Loucy (cell line): ENCODE data around the gene CNTNAP2.

Experiments used
- H2AFZ ChIP-seq: fragments of 200-600 bp; sonication (generic); 2 replicates; pipeline ENCODE4 v1.6.0; 2016; ENCODE audit warnings: antibody characterized with exemption, mild to moderate bottlenecking, low read length, moderate library complexity
- H3F3A ChIP-seq: fragments of 200-600 bp; 2 replicates; pipeline ENCODE4 v1.6.0; 2016; ENCODE audit warnings: antibody characterized with exemption, low read depth, mild to moderate bottlenecking
- H3K27me3 ChIP-seq: fragments of 200-600 bp; sonication (generic); 2 replicates; pipeline ENCODE4 v1.6.1; 2014; ENCODE audit warnings: low read length, mild to moderate bottlenecking; ENCODE audit not compliant: insufficient read depth, poor library complexity, severe bottlenecking
- H3K36me3 ChIP-seq: fragments of 200-600 bp; sonication (generic); 2 replicates; pipeline ENCODE4 v1.6.1; 2016; ENCODE audit warnings: low read length; ENCODE audit not compliant: insufficient read depth
- H3K4me1 ChIP-seq: fragments of 200-600 bp; sonication (generic); 2 replicates; pipeline ENCODE4 v1.5.1; 2014; ENCODE audit warnings: low read length, mild to moderate bottlenecking; ENCODE audit not compliant: insufficient read depth, poor library complexity, severe bottlenecking
- H3K4me2 ChIP-seq: fragments of 200-600 bp; sonication (generic); 2 replicates; pipeline ENCODE4 v1.6.0; 2014; ENCODE audit warnings: antibody characterized with exemption, low read length, low read depth, mild to moderate bottlenecking; ENCODE audit not compliant: poor library complexity, severe bottlenecking
- H3K4me3 ChIP-seq: fragments of 200-600 bp; sonication (generic); 2 replicates; pipeline ENCODE4 v1.5.1; 2014; ENCODE audit warnings: low read length, mild to moderate bottlenecking, mixed read lengths; ENCODE audit not compliant: poor library complexity, severe bottlenecking
- H3K79me2 ChIP-seq: fragments of 200-600 bp; sonication (generic); 2 replicates; pipeline ENCODE4 v1.6.1; 2014; ENCODE audit warnings: low read length; ENCODE audit not compliant: insufficient read depth
- H3K9ac ChIP-seq: fragments of 200-600 bp; sonication (generic); 2 replicates; pipeline ENCODE4 v1.6.0; 2014; ENCODE audit warnings: mild to moderate bottlenecking, low read depth, low read length, moderate library complexity; ENCODE audit not compliant: poor library complexity, severe bottlenecking
- H3K9me2 ChIP-seq: fragments of 200-600 bp; sonication (generic); replicated peaks from 2 replicates; pipeline ENCODE4 v1.6.1; 2016; ENCODE audit warnings: low read depth, low read length, mixed read lengths
- H3K9me3 ChIP-seq: fragments of 200-600 bp; sonication (generic); 2 replicates; pipeline ENCODE4 v1.6.1; 2014; ENCODE audit warnings: mild to moderate bottlenecking, antibody characterized with exemption, low read length, low read depth; ENCODE audit not compliant: insufficient read depth
- H4K20me1 ChIP-seq: fragments of 200-600 bp; sonication (generic); 2 replicates; pipeline ENCODE4 v1.6.0; 2014; ENCODE audit warnings: antibody characterized with exemption, low read length, mild to moderate bottlenecking; ENCODE audit not compliant: insufficient read depth, poor library complexity, severe bottlenecking
- EZH2phosphoT487 ChIP-seq: fragments of 200-600 bp; IDR thresholded peaks from 2 replicates; pipeline ENCODE4 v1.6.1; 2018; ENCODE audit warnings: antibody characterized with exemption, mild to moderate bottlenecking, moderate library complexity, borderline replicate concordance
- TF ChIP-seq, protein P1 (sequence below): fragments of 200-600 bp; sonication (generic); conservative IDR thresholded peaks from 2 replicates; pipeline ENCODE4 v1.5.1; 2014; ENCODE audit warnings: mild to moderate bottlenecking, antibody characterized with exemption, low read length

The CNTNAP2 gene

DNA sequence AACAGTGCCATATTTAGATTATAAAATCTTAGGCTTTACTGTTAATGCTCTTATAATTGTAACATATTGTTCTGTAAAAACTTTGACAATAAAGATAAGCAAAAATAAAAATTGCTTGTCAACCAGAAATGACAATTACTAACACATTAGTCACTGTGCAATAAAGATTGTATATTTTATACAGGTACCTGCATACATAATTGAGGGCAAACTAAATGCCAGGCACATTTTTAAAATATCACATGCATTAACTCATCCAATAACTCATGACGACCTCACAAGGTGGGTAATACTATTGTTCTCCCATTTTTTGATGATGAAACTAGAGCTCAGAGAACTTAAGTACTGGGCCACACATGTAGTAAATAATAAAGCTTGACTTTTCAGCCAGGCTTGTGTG lies 1453.8 kb downstream of the CNTNAP2 start:
- TF ChIP-seq, protein P1, sequence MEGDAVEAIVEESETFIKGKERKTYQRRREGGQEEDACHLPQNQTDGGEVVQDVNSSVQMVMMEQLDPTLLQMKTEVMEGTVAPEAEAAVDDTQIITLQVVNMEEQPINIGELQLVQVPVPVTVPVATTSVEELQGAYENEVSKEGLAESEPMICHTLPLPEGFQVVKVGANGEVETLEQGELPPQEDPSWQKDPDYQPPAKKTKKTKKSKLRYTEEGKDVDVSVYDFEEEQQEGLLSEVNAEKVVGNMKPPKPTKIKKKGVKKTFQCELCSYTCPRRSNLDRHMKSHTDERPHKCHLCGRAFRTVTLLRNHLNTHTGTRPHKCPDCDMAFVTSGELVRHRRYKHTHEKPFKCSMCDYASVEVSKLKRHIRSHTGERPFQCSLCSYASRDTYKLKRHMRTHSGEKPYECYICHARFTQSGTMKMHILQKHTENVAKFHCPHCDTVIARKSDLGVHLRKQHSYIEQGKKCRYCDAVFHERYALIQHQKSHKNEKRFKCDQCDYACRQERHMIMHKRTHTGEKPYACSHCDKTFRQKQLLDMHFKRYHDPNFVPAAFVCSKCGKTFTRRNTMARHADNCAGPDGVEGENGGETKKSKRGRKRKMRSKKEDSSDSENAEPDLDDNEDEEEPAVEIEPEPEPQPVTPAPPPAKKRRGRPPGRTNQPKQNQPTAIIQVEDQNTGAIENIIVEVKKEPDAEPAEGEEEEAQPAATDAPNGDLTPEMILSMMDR, result no peak
- TF ChIP-seq EZH2phosphoT487, result no peak
- Histone ChIP-seq H3K4me3 (no peak overlapping the region), H3K9me3 (no peaks in the 10 kb centered on the region; the same call in 1 of the 2 replicates), H3K79me2 (no peaks in the 10 kb centered on the region), H3K4me1 (no peaks in the 10 kb centered on the region), H3F3A (no peaks in the 10 kb centered on the region), H3K36me3 (no peaks in the 10 kb centered on the region), H2AFZ (no peak overlapping the region), H3K9ac (no peak overlapping the region), H3K9me2 (no peaks in the 10 kb centered on the region), H3K4me2 (no peak overlapping the region), H4K20me1 (no peaks in the 10 kb centered on the region), H3K27me3 (no peaks in the 10 kb centered on the region)

DNA sequence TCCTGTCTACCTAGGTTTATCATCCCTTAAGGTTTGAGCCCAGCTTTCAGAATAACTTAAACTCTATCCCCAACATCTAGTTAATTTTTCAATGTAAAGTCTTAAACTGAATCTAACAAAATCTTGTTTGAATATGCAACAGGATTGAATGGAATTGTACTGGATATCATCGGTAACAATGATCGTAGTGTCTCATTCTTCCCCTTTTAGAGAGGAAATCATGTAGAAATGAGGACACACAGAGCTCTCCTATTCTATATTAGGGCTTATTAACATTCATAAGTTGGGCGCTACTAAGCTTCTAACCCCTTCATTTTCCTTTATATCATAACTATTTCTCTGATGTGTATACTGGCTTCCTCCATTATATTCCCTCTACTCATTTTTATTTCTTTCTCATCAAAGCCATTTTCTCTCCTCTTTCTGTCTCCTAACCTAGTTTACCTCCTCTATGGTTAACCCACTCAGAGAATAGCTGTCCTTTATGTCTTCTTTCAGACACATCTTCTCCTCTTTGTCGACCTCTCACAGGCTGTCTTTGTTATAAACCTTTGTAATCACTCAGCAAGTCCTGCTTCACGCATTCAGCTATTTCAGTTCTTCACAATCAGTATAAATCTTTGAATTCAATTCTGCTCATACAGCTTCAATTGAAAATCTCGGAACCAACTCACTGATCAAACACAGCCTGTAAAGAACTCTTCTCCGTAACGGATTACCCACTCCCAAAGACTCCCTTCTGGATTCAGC lies 1455.0 kb downstream of the CNTNAP2 start:
- TF ChIP-seq, protein P1, result no peak
- TF ChIP-seq EZH2phosphoT487, result no peak
- no peaks in the 10 kb centered on the region for H3K36me3 ChIP-seq
- no peaks in the 10 kb centered on the region for H3K4me1 ChIP-seq
- no peaks in the 10 kb centered on the region for H3K79me2 ChIP-seq
- H3K4me3 ChIP-seq, result no peak overlapping the region
- H3F3A ChIP-seq, result no peaks in the 10 kb centered on the region
- no peaks in the 10 kb centered on the region for H3K27me3 ChIP-seq
- H3K4me2 ChIP-seq, result no peak overlapping the region
- H3K9me3 ChIP-seq, result no peaks in the 10 kb centered on the region; the same call in 1 of the 2 replicates
- no peaks in the 10 kb centered on the region for H4K20me1 ChIP-seq
- H2AFZ ChIP-seq, result no peak overlapping the region
- no peak overlapping the region for H3K9ac ChIP-seq
- no peaks in the 10 kb centered on the region for H3K9me2 ChIP-seq

DNA sequence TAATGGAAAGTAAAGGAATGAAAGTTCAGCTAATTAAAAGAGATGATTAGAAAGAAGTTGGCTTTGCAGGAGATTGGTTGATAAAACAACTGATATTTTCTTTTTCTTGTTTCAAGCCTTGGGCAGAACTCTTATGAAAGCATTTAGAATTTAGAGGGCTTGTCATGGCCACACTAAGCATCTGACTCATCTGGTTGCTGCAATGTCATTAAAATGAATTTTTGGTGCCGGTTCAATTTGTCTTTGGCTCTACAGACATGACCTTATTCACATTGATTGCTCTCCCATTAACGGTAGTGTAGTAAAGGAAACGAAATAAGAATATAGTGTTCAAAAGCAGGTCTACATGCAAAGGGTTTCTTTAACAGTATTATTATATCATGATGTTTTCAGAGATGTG lies 1461.6 kb downstream of the CNTNAP2 start:
- Histone ChIP-seq H3K9ac (no peak overlapping the region), H3K79me2 (no peaks in the 10 kb centered on the region), H4K20me1 (no peaks in the 10 kb centered on the region), H3K4me3 (no peak overlapping the region), H3K36me3 (no peaks in the 10 kb centered on the region), H3K9me2 (no peaks in the 10 kb centered on the region), H3K27me3 (no peaks in the 10 kb centered on the region), H3K4me1 (no peaks in the 10 kb centered on the region), H3F3A (no peaks in the 10 kb centered on the region), H3K4me2 (no peak overlapping the region), H3K9me3 (no peaks in the 10 kb centered on the region), H2AFZ (no peak overlapping the region)
- TF ChIP-seq EZH2phosphoT487, result no peak
- TF ChIP-seq, protein P1, result no peak
